ENCODE results near the gene USP32. TPM values are rescaled to one million over a fixed set of nuclear protein-coding genes. Genes with fewer than 3 reads are reported as not detected.

Gene USP32
- total and polyA plus RNA-seq, 2 of the 8 experiments (the other 6 are each of a cell fraction or from before 2014, with no cell fraction given), result 29.6 to 112 TPM

DNA sequence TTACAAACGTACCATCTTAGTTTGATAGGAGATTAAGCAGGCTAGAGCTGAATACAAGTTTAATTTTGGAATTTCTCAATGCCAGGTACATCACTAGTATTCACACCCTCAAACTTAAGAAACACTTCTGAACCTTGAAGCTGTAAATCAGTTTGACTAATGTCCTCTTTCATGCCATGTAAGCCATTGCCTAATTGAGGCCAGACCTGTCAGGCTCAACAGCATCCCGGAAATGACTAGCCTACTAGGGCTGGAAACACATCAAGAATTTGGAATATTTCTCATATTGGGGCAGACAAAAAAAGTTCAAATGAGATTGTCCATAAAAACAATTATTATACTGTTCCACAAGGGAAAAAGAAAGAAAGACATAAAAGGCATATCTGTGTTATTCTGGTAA is 1.7 kb downstream of the USP32 start:
- no peak overlapping the region for H3K27ac ChIP-seq (ENCODE audit: low read depth, low read length)
- H4K5ac ChIP-seq (ENCODE audit: insufficient read length, low read depth, low read length), result no peak overlapping the region
- no peaks in the 10 kb centered on the region for H3K79me1 ChIP-seq (ENCODE audit: low read depth, low read length)
- peaks cover 6 to 58% of the 10 kb centered on the region in 2 experiments; a peak in 3 of 4 replicates for H3K79me2 ChIP-seq (ENCODE audit: control insufficient read depth in 1 of 2, insufficient read depth in 2 of 2, low read length in 2 of 2)
- WGBS, 2 experiments (ENCODE audit: extremely low coverage in 1 of 2, insufficient coverage in 1 of 2, insufficient read length in 1 of 2, insufficient replicate concordance in 2 of 2, low coverage in 1 of 2, low lambda C conversion rate in 2 of 2, missing lambda C conversion rate in 1 of 2), result 78% methylated on average over 2 of the region's 2 CpGs; no CpG with 5 or more reads in 1 of the 2 experiments
- peaks cover 17% of the 10 kb centered on the region for H3K23me2 ChIP-seq (ENCODE audit: low read depth, low read length)
- POLR2A ChIA-PET (ENCODE audit: partially characterized antibody), result interaction anchor here (1.3 kb wide), 1 partner anchor 63 kb away, joined by 6 read pairs; no protein-coding TSS in a partner anchor
- H3K18ac ChIP-seq (ENCODE audit: extremely low read depth, low read length), result no peak overlapping the region
- no peak overlapping the region for H3K56ac ChIP-seq (replicated peaks; ENCODE audit: insufficient read length, low read depth, low read length)
- no peak overlapping the region for H4K91ac ChIP-seq (replicated peaks; ENCODE audit: insufficient read length, low read length)
- peak overlapping the region; percentile 80 to 98 for H3K4me2 ChIP-seq (ENCODE audit: insufficient read depth in 1 of 2, low read depth in 2 of 2, low read length in 2 of 2)
- no peak overlapping the region for H3K23ac ChIP-seq (ENCODE audit: insufficient read length)
- H2BK15ac ChIP-seq (ENCODE audit: low read length), result no peak overlapping the region
- H3K4me3 ChIP-seq (ENCODE audit: extremely low read depth in 1 of 4, insufficient read depth in 2 of 4, low read depth in 3 of 4, low read length in 4 of 4), result peak overlapping the region; percentile 80 to 96 (median 90); a peak in 7 of 8 replicates
- H2BK20ac ChIP-seq (ENCODE audit: low read length), result no peak overlapping the region
- CTCF ChIA-PET (ENCODE audit: partially characterized antibody), result interaction anchor here (0.6 kb wide), 3 partner anchors 18 to 136 kb away, joined by 3 to 7 read pairs (median 4); partner anchors contain the start of gene APPBP2
- no peaks in the 10 kb centered on the region for H3K9me3 ChIP-seq (ENCODE audit: insufficient read depth in 2 of 2, low read depth in 1 of 2, low read length in 1 of 2)
- H3K14ac ChIP-seq (ENCODE audit: insufficient read length), result no peak overlapping the region
- no peak for TF ChIP-seq CEBPB (IDR thresholded peaks at IDR 0.05; ENCODE audit: low read depth, low read length)
- no peak for TF ChIP-seq TAF1 (IDR thresholded peaks at IDR 0.05; ENCODE audit: low read depth, low read length)
- TF ChIP-seq KDM5A (IDR thresholded peaks at IDR 0.05; ENCODE audit: low read length), result no peak
- TF ChIP-seq TEAD4 (IDR thresholded peaks at IDR 0.05; ENCODE audit: low read depth, low read length), result no peak
- TF ChIP-seq, protein P1, sequence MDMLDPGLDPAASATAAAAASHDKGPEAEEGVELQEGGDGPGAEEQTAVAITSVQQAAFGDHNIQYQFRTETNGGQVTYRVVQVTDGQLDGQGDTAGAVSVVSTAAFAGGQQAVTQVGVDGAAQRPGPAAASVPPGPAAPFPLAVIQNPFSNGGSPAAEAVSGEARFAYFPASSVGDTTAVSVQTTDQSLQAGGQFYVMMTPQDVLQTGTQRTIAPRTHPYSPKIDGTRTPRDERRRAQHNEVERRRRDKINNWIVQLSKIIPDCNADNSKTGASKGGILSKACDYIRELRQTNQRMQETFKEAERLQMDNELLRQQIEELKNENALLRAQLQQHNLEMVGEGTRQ (IDR thresholded peaks at IDR 0.05; ENCODE audit: low read length), result no peak
- H3K36me3 ChIP-seq (ENCODE audit: control insufficient read depth in 2 of 4, insufficient read depth in 4 of 4, low read length in 3 of 4), result no peaks in the 10 kb centered on the region
- no peak overlapping the region for H2AFZ ChIP-seq (ENCODE audit: low read length)
- H4K8ac ChIP-seq (ENCODE audit: extremely low read depth, insufficient read depth, low read length), result no peak overlapping the region
- no peak overlapping the region for H2BK5ac ChIP-seq (ENCODE audit: low read depth, low read length)
- H2BK120ac ChIP-seq (replicated peaks; ENCODE audit: low read depth, low read length), result no peak overlapping the region
- no peaks in the 10 kb centered on the region for H3K27me3 ChIP-seq (replicated peaks in 1 of 4; ENCODE audit: control insufficient read depth in 3 of 4, extremely low read depth in 1 of 4, insufficient read depth in 3 of 4, low read length in 3 of 4)
- no peak for DNase-seq (ENCODE audit: low read depth in 1 of 2, low spot score in 2 of 2)
- no peak overlapping the region for H3K9ac ChIP-seq (replicated peaks in 1 of 4; ENCODE audit: extremely low read depth in 1 of 4, low read depth in 3 of 4, low read length in 3 of 4)
- no peak overlapping the region for H2BK12ac ChIP-seq (ENCODE audit: low read depth, low read length)
- H3K4ac ChIP-seq (replicated peaks; ENCODE audit: insufficient read length, low read depth, low read length), result no peak overlapping the region
- FAIRE-seq, result no peak
- H2AK5ac ChIP-seq (ENCODE audit: low read depth, low read length), result no peak overlapping the region
- peaks cover 4 to 18% (median 10%) of the 10 kb centered on the region in 4 experiments for H3K4me1 ChIP-seq (replicated peaks in 1 of 4; ENCODE audit: control insufficient read depth in 3 of 4, insufficient read depth in 4 of 4, low read length in 3 of 4)
- H4K20me1 ChIP-seq (replicated peaks in 1 of 2; ENCODE audit: control insufficient read depth in 1 of 2, insufficient read depth in 2 of 2, low read length in 2 of 2), result no peaks in the 10 kb centered on the region
